Muscle of leg (tissue), 11 donors: ENCODE measurements around the gene MYO6. TPM values are rescaled to one million over a fixed set of nuclear protein-coding genes. Genes with fewer than 3 reads are reported as not detected.

Experiments used
- DNase-seq: peaks from one replicate; pipeline ENCODE4 v3.0.0; 2013
- H3K27ac ChIP-seq: one replicate; pipeline ENCODE4 v1.5.1; 2013; ENCODE audit warnings: mild to moderate bottlenecking, low read length, control low read depth
- H3K27me3 ChIP-seq: one replicate; pipeline ENCODE4 v1.6.1; 2013; ENCODE audit warnings: low read length; ENCODE audit not compliant: control insufficient read depth, insufficient read depth
- H3K36me3 ChIP-seq: one replicate; pipeline ENCODE4 v1.6.1; 2013; ENCODE audit warnings: low read length; ENCODE audit not compliant: control insufficient read depth, insufficient read depth
- H3K4me1 ChIP-seq: one replicate; pipeline ENCODE4 v1.6.1; 2013; ENCODE audit warnings: low read length; ENCODE audit not compliant: control insufficient read depth, insufficient read depth
- H3K4me3 ChIP-seq: one replicate; pipeline ENCODE4 v1.5.1; 2013; ENCODE audit warnings: low read length, control low read depth
- H3K9me3 ChIP-seq: replicated peaks from 2 replicates; pipeline ENCODE4 v1.6.1; 2013; ENCODE audit warnings: low read depth, low read length; ENCODE audit not compliant: control insufficient read depth
- WGBS: methylation state at CpG from one replicate; pipeline ENCODE4 v1.1.5; 2013; ENCODE audit warnings: missing lambda C conversion rate; ENCODE audit not compliant: insufficient coverage; 5-methylcytosine and 5-hydroxymethylcytosine counted together
- polyA plus RNA-seq, 8 donors: library from polyadenylated mRNA; unstranded; fragments of 120-200 nt; gene quantifications; one replicate each; pipeline versions ENCODE4 v1.2.1 to v1.2.3, GENCODE V29; 2013; ENCODE audit warnings: inconsistent platforms in 1 of 8, low replicate concordance in 1 of 8; ENCODE audit not compliant: insufficient read length in 8 of 8, insufficient read depth in 1 of 8
- total RNA-seq: library from RNA; stranded (reverse); fragments of 120-200 nt; gene quantifications from one replicate; pipeline ENCODE4 v1.2.4, GENCODE V29; 2013

The MYO6 gene
- total and polyA plus RNA-seq, 9 donors, result 4.0 to 10.1 (median 6.3) TPM

GRCh38 chr6:75906871-75907270 is 157.8 kb downstream of the MYO6 start:
- no peak for DNase-seq
- Histone ChIP-seq H3K27ac (no peak overlapping the region), H3K9me3 (no peaks in the 10 kb centered on the region), H3K27me3 (no peaks in the 10 kb centered on the region), H3K4me3 (no peak overlapping the region), H3K36me3 (no peaks in the 10 kb centered on the region), H3K4me1 (no peaks in the 10 kb centered on the region)
- no CpG with 5 or more reads among the region's 3 CpGs for WGBS

- no CpG with 5 or more reads among the region's 2 CpGs for WGBS
- H3K27me3 ChIP-seq, result no peaks in the 10 kb centered on the region
- H3K4me1 ChIP-seq, result no peaks in the 10 kb centered on the region
- H3K4me3 ChIP-seq, result no peak overlapping the region
- no peak overlapping the region for H3K27ac ChIP-seq
- no peak for DNase-seq
- no peaks in the 10 kb centered on the region for H3K9me3 ChIP-seq
- no peaks in the 10 kb centered on the region for H3K36me3 ChIP-seq
Observed at GRCh38 chr6:75907444-75907843, 158.4 kb downstream of the MYO6 start.

GRCh38 chr6:75913040-75913439 is 164.0 kb downstream of the MYO6 start:
- Histone ChIP-seq H3K4me1 (no peaks in the 10 kb centered on the region), H3K27me3 (no peaks in the 10 kb centered on the region), H3K4me3 (no peak overlapping the region), H3K36me3 (no peaks in the 10 kb centered on the region), H3K9me3 (no peaks in the 10 kb centered on the region), H3K27ac (no peak overlapping the region)
- no peak for DNase-seq

- no peaks in the 10 kb centered on the region for H3K27me3 ChIP-seq
- no peak for DNase-seq
- no peak overlapping the region for H3K27ac ChIP-seq
- H3K9me3 ChIP-seq, result no peaks in the 10 kb centered on the region
- no peaks in the 10 kb centered on the region for H3K4me1 ChIP-seq
- H3K4me3 ChIP-seq, result no peak overlapping the region
- H3K36me3 ChIP-seq, result no peaks in the 10 kb centered on the region
Observed at GRCh38 chr6:75922226-75922625, 173.2 kb downstream of the MYO6 start.

GRCh38 chr6:75926293-75927168 is 177.5 kb downstream of the MYO6 start:
- Histone ChIP-seq H3K27me3 (no peaks in the 10 kb centered on the region), H3K9me3 (no peaks in the 10 kb centered on the region), H3K4me3 (no peak overlapping the region), H3K27ac (no peak overlapping the region), H3K36me3 (no peaks in the 10 kb centered on the region), H3K4me1 (peaks cover 3% of the 10 kb centered on the region)
- no peak for DNase-seq
- no CpG with 5 or more reads among the region's 5 CpGs for WGBS

GRCh38 chr6:75931011-75931680 is 182.1 kb downstream of the MYO6 start:
- Histone ChIP-seq H3K36me3 (no peaks in the 10 kb centered on the region), H3K9me3 (no peaks in the 10 kb centered on the region), H3K4me1 (peaks cover 16% of the 10 kb centered on the region), H3K27ac (peak overlapping the region; percentile 72), H3K27me3 (peaks cover 2% of the 10 kb centered on the region), H3K4me3 (no peak overlapping the region)
- WGBS, result 25% methylated on average over 8 of the region's 11 CpGs
- DNase-seq, result peak; percentile 89

- Histone ChIP-seq H3K36me3 (no peaks in the 10 kb centered on the region), H3K4me1 (peaks cover 16% of the 10 kb centered on the region), H3K9me3 (no peaks in the 10 kb centered on the region), H3K27me3 (peaks cover 6% of the 10 kb centered on the region), H3K4me3 (no peak overlapping the region), H3K27ac (peak overlapping the region; percentile 72)
- DNase-seq, result no peak
- WGBS, result 20% methylated on average over 1 of the region's 5 CpGs
Observed at GRCh38 chr6:75932067-75932466, 183.0 kb downstream of the MYO6 start.

- Histone ChIP-seq H3K27ac (no peak overlapping the region), H3K4me1 (peaks cover 16% of the 10 kb centered on the region), H3K4me3 (no peak overlapping the region), H3K36me3 (no peaks in the 10 kb centered on the region), H3K9me3 (no peaks in the 10 kb centered on the region), H3K27me3 (peaks cover 6% of the 10 kb centered on the region)
- DNase-seq, result no peak
- WGBS, result 59% methylated on average over 4 of the region's 7 CpGs
Observed at GRCh38 chr6:75933387-75933975, 184.4 kb downstream of the MYO6 start.

GRCh38 chr6:75934643-75935472 is 185.8 kb downstream of the MYO6 start:
- Histone ChIP-seq H3K4me3 (peak overlapping the region; percentile 45), H3K36me3 (no peaks in the 10 kb centered on the region), H3K27ac (no peak overlapping the region), H3K4me1 (peaks cover 16% of the 10 kb centered on the region), H3K9me3 (no peaks in the 10 kb centered on the region), H3K27me3 (peaks cover 6% of the 10 kb centered on the region)
- DNase-seq, result peak; percentile 89
- 5% methylated on average over 26 of the region's 32 CpGs for WGBS

- peak overlapping the region; percentile 45 for H3K4me3 ChIP-seq
- no peak for DNase-seq
- peaks cover 6% of the 10 kb centered on the region for H3K27me3 ChIP-seq
- H3K9me3 ChIP-seq, result no peaks in the 10 kb centered on the region
- no peak overlapping the region for H3K27ac ChIP-seq
- no peaks in the 10 kb centered on the region for H3K36me3 ChIP-seq
- no CpG with 5 or more reads among the region's 12 CpGs for WGBS
- peaks cover 16% of the 10 kb centered on the region for H3K4me1 ChIP-seq
Observed at GRCh38 chr6:75935473-75935793, 186.4 kb downstream of the MYO6 start.
